Skeletal muscle tissue (tissue), 4 donors: ENCODE results near the gene HDAC4. TPM values are rescaled to one million over a fixed set of nuclear protein-coding genes. Genes with fewer than 3 reads are reported as not detected.

Experiments
- H3K27ac ChIP-seq: one replicate; pipeline ENCODE4 v1.7.0; 2013; ENCODE audit warnings: mild to moderate bottlenecking, low read depth, low read length, inconsistent platforms
- H3K27me3 ChIP-seq, 3 donors: one replicate each; pipeline ENCODE4 v1.7.0; 2013; ENCODE audit warnings: low read length in 3 of 3; ENCODE audit not compliant: control insufficient read depth in 3 of 3, insufficient read depth in 3 of 3
- H3K36me3 ChIP-seq, 3 donors: one replicate each; pipeline ENCODE4 v1.7.0; 2013; ENCODE audit warnings: low read length in 3 of 3; ENCODE audit not compliant: control insufficient read depth in 3 of 3, insufficient read depth in 3 of 3
- H3K4me1 ChIP-seq, 3 donors: one replicate each; pipeline ENCODE4 v1.7.0; 2013; ENCODE audit warnings: low read length in 3 of 3, mild to moderate bottlenecking in 3 of 3; ENCODE audit not compliant: control insufficient read depth in 3 of 3, insufficient read depth in 3 of 3
- H3K4me3 ChIP-seq, 3 donors: one replicate each; pipeline ENCODE4 v1.7.0; 2013; ENCODE audit warnings: low read length in 3 of 3
- H3K9ac ChIP-seq, 3 donors: one replicate each; pipeline ENCODE4 v1.7.0; 2013; ENCODE audit warnings: low read length in 3 of 3, mild to moderate bottlenecking in 3 of 3, moderate library complexity in 2 of 3, low read depth in 1 of 3
- H3K9me3 ChIP-seq, 3 donors: one replicate each; pipeline ENCODE4 v1.7.0; 2013; ENCODE audit warnings: low read length in 3 of 3; ENCODE audit not compliant: control insufficient read depth in 3 of 3
- total RNA-seq: library from RNA; depleted of rRNA; stranded (reverse); fragments of >200 nt; gene quantifications from one replicate; pipeline ENCODE4 v1.2.3, GENCODE V29; 2014
- donor health status: Osteomylitis.

Gene HDAC4
- total RNA-seq, 1 donor from 2014 or later: 23.5 TPM

- H3K27me3 ChIP-seq: no peaks in the 10 kb centered on the region
- H3K9ac ChIP-seq: no peak overlapping the region
- H3K4me3 ChIP-seq: no peak overlapping the region
- peaks cover 39 to 58% (median 57%) of the 10 kb centered on the region in 3 donors for H3K36me3 ChIP-seq
- H3K27ac ChIP-seq: no peak overlapping the region
- no peaks in the 10 kb centered on the region for H3K9me3 ChIP-seq
- H3K4me1 ChIP-seq: peaks cover 0 to 16% (median 11%) of the 10 kb centered on the region in 3 donors
Observed at GRCh38 chr2:239164335-239164871, 236.4 kb downstream of the HDAC4 start.

DNA sequence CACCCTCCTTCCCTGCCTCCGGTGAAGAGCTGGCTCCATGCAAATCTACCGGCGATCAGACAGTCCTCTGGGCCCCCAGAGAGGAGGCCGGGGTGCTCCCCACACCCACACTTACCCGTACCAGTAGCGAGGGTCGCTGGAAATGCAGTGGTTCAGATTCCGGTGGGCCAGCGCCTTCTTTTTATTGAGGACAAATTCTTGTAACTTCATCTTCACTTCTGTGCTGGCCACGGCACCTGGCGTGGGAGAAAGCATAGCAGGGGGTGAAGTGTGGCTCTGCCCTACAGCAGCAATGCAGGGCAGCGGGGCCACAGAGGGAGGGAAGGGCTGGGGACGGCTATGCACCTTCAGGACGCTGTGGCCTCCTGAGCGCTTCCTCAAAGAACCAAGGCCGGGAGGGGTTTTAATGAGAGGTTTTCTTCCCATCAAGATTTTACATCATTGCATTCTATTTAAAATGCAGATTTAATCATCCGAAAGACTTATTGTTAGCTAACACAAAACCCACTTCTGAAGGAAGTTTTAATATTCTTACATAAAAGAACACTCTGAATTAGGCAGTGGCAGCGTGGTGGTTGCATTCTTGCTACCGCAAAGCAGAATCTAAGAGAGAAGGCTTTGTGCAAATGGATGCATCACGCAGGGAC lies 237.0 kb downstream of the HDAC4 start:
- Histone ChIP-seq H3K4me1 (peaks cover 0 to 16% (median 11%) of the 10 kb centered on the region in 3 donors), H3K27me3 (no peaks in the 10 kb centered on the region), H3K9ac (no peak overlapping the region), H3K4me3 (no peak overlapping the region), H3K9me3 (no peaks in the 10 kb centered on the region), H3K27ac (no peak overlapping the region), H3K36me3 (peaks cover 39 to 57% (median 57%) of the 10 kb centered on the region in 3 donors)

GRCh38 chr2:239162976-239163687 lies 237.7 kb downstream of the HDAC4 start:
- no peak overlapping the region for H3K9ac ChIP-seq
- H3K27me3 ChIP-seq: no peaks in the 10 kb centered on the region
- no peak overlapping the region for H3K4me3 ChIP-seq
- peaks cover 0 to 16% (median 10%) of the 10 kb centered on the region in 3 donors for H3K4me1 ChIP-seq
- peaks cover 41 to 59% (median 58%) of the 10 kb centered on the region in 3 donors for H3K36me3 ChIP-seq
- no peaks in the 10 kb centered on the region for H3K9me3 ChIP-seq
- no peak overlapping the region for H3K27ac ChIP-seq

GRCh38 chr2:239162141-239162821 lies 238.5 kb downstream of the HDAC4 start:
- Histone ChIP-seq H3K4me1 (peaks cover 6 to 19% (median 10%) of the 10 kb centered on the region in 3 donors), H3K27me3 (no peaks in the 10 kb centered on the region), H3K9ac (no peak overlapping the region), H3K27ac (no peak overlapping the region), H3K9me3 (no peaks in the 10 kb centered on the region), H3K36me3 (peaks cover 41 to 61% (median 58%) of the 10 kb centered on the region in 3 donors), H3K4me3 (no peak overlapping the region)

DNA sequence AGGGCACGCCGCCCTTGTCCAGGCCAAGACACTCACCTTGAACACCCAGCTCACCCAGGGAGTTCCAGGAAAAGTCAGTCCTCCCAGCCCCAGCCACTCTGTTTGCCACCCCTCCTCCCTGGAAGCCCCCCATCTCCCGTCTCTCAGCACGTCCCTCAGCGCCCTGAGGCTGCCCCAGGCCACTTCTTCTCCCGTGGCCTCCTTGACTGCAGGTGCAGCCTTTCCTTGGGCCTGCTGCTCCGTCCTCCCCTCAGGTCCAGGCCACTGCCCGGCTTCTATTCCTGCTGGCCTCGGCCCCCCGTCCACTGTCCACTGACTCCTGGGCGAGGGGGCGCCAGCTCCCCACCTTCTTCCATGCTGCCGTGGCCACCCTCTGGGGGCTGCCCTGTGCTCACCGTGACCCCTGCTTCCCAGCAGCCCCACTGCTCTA lies 239.1 kb downstream of the HDAC4 start:
- peaks cover 42 to 60% (median 58%) of the 10 kb centered on the region in 3 donors for H3K36me3 ChIP-seq
- H3K27ac ChIP-seq: no peak overlapping the region

GRCh38 chr2:239160226-239161143 lies 240.3 kb downstream of the HDAC4 start:
- Histone ChIP-seq H3K27me3 (no peaks in the 10 kb centered on the region), H3K4me3 (no peak overlapping the region), H3K4me1 (peaks cover 6 to 12% (median 9%) of the 10 kb centered on the region in 3 donors), H3K36me3 (peaks cover 54 to 68% (median 66%) of the 10 kb centered on the region in 3 donors), H3K27ac (no peak overlapping the region), H3K9me3 (no peaks in the 10 kb centered on the region), H3K9ac (no peak overlapping the region)

More for the DNA sequence above, 239.1 kb downstream of the HDAC4 start:
- no peak overlapping the region for H3K9ac ChIP-seq
- peaks cover 6 to 17% (median 9%) of the 10 kb centered on the region in 3 donors for H3K4me1 ChIP-seq
- H3K9me3 ChIP-seq: no peaks in the 10 kb centered on the region
- H3K4me3 ChIP-seq: no peak overlapping the region
- H3K27me3 ChIP-seq: no peaks in the 10 kb centered on the region

DNA sequence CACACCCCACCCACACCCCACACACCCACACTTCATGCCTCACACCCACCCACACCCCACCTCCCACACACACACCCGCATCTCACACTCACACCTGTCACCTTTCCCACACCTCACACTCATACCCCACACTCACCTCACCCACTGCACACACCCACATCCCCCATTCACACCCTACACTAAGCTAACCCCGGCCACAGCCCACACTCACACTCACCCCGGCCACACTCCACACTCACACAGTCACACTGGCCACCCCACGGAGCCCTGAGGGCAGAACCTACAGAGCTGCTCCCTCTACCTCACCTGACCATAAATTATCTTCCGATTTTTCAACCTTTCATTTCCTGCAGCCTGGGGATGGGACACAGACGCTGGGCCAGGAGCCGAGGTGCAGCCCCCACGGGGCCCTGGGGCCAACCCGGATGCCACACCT lies 241.3 kb downstream of the HDAC4 start:
- H3K27ac ChIP-seq: no peak overlapping the region
- H3K9ac ChIP-seq: no peak overlapping the region
- H3K4me3 ChIP-seq: no peak overlapping the region
- no peaks in the 10 kb centered on the region for H3K27me3 ChIP-seq
- H3K9me3 ChIP-seq: no peaks in the 10 kb centered on the region
- H3K36me3 ChIP-seq: peaks cover 64 to 77% (median 76%) of the 10 kb centered on the region in 3 donors
- H3K4me1 ChIP-seq: peaks cover 6 to 12% (median 9%) of the 10 kb centered on the region in 3 donors

DNA sequence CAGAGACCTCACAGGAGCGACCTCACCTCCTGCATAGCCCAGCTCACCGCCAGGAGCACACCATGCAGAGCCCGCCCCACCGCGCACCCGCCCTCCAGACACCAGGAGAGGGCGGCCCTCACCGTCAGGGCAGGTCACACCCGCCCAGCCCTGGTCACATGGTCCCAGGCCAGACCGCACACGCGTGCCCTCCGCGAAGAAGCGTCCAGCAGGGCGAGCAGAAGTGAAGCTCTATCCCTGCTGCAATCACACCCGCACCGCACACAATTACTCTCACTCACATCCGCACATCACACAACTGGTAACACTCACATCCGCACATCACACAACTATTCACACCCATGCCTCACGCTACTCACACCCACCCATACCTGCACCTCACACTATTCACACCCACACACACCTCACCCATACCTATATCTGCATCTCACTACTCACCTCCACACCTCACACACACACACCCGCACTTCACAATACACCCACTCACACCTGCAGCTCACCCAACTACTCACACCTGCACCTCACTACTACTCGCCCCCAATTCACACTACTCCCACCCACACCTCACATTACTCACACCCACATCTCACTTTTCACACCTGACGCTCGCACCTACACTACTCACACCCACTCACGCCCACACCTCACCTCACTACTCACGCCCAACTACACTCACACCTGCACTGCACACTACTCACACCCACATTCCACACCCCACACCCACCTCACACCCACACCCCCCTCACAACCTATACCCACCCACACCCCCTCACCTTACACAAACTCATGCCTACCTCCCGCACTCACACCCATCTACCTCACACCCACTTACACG lies 242.0 kb downstream of the HDAC4 start:
- no peaks in the 10 kb centered on the region for H3K27me3 ChIP-seq
- H3K4me1 ChIP-seq: peaks cover 6 to 12% (median 9%) of the 10 kb centered on the region in 3 donors
- H3K9ac ChIP-seq: no peak overlapping the region
- no peaks in the 10 kb centered on the region for H3K9me3 ChIP-seq
- no peak overlapping the region for H3K4me3 ChIP-seq
- peaks cover 67 to 79% (median 78%) of the 10 kb centered on the region in 3 donors for H3K36me3 ChIP-seq
- H3K27ac ChIP-seq: no peak overlapping the region
